Right hindlimb (tissue), 1 donor: ENCODE results near the gene ANTXR2.
"Not testable (repeated sequence)": the region's sequence is repeated elsewhere in the genome, so short reads cannot be mapped to it uniquely, and the experiment has no call there.

Experiments used
- DNase-seq: peaks from one replicate; pipeline ENCODE4 v3.0.0-alpha.2; 2018

Gene ANTXR2

GRCh38 chr4:79904331-79904730 is 168.7 kb downstream of the ANTXR2 start:
- no peak for DNase-seq

GRCh38 chr4:79900182-79900581 is 172.8 kb downstream of the ANTXR2 start:
- DNase-seq: no peak

DNA sequence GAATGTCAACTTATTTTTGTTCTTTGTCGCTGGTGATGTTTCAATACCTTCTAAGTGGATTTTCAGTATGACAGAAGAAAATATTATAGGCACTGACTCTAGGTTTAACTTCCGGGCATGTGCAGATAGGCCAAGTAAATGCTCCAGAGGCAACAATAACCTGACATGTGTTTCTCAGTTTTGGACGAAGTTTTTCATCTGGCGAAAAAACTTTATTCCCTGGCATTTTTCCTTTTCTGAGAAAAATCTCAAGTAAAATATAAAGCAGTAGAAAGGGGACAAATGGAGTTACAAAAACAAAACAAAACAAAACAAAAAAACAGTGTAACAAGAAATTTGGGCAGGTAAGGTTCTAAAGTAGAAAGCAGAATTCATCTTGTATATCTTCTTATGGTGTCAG is 173.5 kb downstream of the ANTXR2 start:
- no peak for DNase-seq

GRCh38 chr4:79898055-79898454 is 175.0 kb downstream of the ANTXR2 start:
- no peak for DNase-seq

- no peak for DNase-seq
These were observed 175.9 kb downstream of the ANTXR2 start for GRCh38 chr4:79897174-79897573.

DNA sequence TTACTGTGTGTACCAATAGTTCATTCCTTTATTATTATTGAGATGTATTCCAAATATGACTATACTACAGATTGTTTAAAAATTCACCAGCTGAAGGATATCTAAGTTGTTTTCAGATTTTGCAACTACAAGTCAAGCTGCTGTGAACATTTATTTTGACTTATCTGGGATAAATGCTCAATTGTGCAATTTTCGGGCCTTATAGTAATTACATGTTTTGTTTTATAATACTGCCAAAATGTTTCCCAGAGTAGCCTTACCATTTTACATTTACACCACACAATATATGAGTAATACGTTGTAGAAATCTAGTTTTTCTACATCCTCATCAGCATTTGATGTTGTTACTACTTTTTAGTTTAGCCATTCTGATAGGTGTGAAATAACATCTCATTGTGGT is 179.6 kb downstream of the ANTXR2 start:
- DNase-seq: no peak

- not testable (repeated sequence) for DNase-seq
These were observed 184.0 kb downstream of the ANTXR2 start for GRCh38 chr4:79889026-79889425.

DNA sequence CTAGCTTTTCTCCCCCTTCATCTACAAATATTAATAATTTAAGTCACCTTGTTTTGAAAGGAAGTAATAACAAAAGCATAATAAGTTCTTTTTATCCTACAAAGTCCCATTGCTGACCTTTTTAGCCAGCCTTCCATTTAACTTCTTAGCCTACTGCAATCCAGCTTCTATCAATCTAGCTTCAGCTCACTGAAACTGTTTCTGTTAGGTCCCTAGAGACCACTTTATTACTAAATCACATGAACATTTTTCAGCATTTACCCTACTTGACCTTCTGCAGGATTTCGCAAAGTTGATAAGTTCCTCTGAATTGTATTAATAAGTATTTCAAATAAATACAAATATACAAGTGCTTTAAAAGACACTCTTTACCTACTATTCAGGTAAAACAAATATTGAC is 186.5 kb downstream of the ANTXR2 start:
- no peak for DNase-seq

GRCh38 chr4:79886021-79886420 is 187.0 kb downstream of the ANTXR2 start:
- DNase-seq: no peak

GRCh38 chr4:79883290-79883689 is 189.7 kb downstream of the ANTXR2 start:
- DNase-seq: no peak

DNA sequence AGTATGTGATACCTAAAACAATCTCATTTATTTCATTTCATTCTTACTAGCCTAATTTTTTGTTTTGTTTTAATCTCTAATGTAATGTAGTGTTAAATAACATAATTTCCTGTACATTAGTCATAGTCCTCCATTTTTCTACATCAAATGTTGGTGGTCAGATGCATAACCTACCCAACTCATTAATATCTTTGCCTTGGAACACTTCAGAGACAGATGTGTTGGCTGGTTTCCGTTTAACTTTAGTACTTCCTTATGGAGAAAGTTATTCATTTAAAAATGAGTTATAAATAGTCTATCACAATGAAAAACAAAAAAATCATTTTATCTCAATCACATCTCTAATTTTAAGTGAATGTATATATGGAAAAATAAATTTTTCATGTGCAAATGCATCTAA is 190.2 kb downstream of the ANTXR2 start:
- no peak for DNase-seq

DNA sequence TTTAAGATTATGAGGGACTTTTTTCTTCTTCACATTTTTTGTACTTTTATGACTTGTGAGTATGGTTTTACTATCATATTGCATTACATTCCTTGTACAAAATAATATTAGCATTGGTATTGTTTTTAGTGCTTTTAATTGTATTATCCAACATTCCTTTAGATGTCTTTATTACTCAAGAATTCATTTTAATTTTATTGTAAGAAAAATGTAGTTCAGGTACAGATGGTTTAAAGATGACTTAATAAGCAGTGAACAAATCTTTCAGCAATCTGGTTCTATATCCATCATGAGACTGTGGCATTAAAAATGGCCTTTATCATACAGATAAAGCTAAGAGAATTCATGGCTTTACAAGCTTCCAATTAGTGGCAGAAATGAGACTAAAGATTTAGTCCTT is 191.6 kb downstream of the ANTXR2 start:
- DNase-seq: no peak

DNA sequence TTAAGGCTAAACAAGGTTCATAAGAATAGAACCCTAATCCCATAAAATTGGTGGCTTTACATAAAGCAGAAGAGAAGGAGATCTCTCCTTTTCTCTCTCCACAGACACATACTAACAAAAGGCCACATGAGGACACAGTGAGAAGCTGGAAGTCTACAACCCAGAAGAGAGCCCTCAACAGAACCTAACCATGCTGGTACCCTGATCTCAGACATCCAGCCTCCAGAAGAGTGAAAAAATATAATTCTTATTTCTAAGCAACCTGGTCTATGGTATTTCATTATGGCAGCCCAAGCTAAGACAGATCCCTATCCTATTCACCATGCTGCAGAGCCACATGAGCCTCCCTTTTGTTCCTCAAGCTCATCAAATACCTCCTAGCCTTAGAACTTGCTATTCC is 195.5 kb downstream of the ANTXR2 start:
- DNase-seq: no peak

GRCh38 chr4:79875344-79875899 is 197.6 kb downstream of the ANTXR2 start:
- DNase-seq: no peak

GRCh38 chr4:79874197-79874596 is 198.8 kb downstream of the ANTXR2 start:
- DNase-seq: no peak

- no peak for DNase-seq
These were observed 200.3 kb downstream of the ANTXR2 start for GRCh38 chr4:79872738-79873137.

GRCh38 chr4:79871961-79872360 is 201.1 kb downstream of the ANTXR2 start:
- no peak for DNase-seq

DNA sequence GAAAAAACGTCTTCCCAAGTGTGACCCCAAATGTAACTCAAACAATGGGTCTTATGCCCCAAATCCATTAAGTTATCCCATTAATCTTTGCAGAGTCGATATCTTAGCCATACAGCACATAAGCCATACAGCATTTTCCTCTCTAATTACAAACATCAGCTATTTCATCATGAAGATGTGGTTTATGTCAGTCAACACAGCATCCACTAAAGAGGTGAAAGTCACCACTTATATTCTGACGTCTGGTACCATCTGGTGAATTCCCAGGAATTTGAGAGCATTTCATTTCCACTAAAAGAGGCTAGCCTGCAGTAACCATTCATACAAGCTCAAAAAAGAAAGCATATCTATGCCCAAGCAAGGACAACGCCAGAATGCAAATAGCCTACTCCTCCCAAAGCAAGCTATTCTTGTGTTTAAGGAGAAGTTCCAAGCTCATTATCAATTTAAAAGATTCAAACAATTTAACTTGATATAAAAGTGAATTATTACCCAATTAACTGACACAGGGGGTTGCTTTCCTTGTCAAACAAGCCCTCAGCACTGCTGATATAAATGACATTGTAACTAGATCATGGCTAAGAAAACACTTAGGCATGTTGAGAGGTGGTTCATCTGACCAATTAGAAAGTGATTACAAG is 203.3 kb downstream of the ANTXR2 start:
- DNase-seq: no peak

DNA sequence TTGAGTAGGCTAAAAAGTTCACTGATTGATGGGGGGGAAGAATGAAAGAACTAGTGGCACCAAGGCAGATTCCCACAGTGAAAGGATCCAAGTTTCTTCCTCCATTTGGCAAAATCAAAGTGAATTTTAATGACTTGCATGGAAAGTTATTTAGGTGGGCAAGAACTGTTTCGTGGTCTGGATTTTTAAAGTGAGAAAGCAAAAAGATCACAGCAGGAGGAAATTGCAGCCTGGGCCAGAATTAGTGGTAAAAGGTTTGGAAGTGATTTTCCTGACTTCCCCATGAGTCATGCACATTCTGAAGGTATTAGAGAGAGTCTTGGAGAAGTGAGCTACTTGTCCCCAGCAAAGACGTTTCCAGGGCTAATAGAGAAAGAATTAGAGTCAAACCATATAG is 207.8 kb downstream of the ANTXR2 start:
- DNase-seq: peak; percentile 51

GRCh38 chr4:79864500-79865200 is 208.4 kb downstream of the ANTXR2 start:
- peak; percentile 28 for DNase-seq

- DNase-seq: no peak
These were observed 209.7 kb downstream of the ANTXR2 start for GRCh38 chr4:79863333-79863732.

DNA sequence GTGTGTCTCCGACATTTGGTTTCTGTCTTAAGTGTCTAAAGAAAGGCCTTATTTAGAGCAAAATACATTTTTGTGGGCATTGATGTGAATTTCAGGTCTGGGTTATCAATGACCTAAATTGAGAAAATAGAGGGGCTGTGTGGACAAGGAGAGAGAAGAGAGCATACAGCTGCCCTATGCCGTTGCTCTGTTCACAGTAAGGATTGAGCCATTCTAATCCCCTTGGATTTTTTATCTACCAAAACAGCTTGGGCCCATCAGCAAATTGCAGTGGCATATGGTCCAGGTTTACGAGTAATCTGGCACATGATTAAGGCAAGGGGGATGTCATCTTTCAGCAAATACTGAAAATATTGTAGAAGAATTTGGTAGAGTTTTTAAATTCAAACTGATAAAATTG is 210.2 kb downstream of the ANTXR2 start:
- DNase-seq: no peak

DNA sequence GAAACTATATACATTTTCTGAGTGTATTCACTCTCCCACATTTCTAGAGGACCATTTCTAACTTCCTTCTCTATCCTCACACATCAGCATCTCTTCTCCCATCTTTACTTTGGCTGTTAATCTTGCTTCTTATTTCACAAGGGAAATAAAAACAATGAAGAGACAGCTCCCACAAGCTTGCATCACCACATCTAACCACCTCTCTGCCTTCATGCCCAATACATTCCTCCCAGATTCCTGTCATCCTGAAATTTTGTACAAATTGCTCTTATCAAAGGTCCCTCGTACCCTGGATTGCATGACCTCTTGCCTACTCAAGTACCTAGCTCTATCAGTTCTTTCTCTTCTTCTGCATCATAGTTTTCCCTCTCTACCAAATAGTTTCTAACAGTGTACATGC is 215.2 kb downstream of the ANTXR2 start:
- DNase-seq: no peak

- no peak for DNase-seq
These were observed 216.8 kb downstream of the ANTXR2 start for GRCh38 chr4:79856196-79856595.
